Measurements from ENCODE around the gene F10. TPM values are rescaled to one million over a fixed set of nuclear protein-coding genes. Genes with fewer than 3 reads are reported as not detected.

F10 gene
- total RNA-seq, 2 experiments from 2014 or later: not detected

DNA sequence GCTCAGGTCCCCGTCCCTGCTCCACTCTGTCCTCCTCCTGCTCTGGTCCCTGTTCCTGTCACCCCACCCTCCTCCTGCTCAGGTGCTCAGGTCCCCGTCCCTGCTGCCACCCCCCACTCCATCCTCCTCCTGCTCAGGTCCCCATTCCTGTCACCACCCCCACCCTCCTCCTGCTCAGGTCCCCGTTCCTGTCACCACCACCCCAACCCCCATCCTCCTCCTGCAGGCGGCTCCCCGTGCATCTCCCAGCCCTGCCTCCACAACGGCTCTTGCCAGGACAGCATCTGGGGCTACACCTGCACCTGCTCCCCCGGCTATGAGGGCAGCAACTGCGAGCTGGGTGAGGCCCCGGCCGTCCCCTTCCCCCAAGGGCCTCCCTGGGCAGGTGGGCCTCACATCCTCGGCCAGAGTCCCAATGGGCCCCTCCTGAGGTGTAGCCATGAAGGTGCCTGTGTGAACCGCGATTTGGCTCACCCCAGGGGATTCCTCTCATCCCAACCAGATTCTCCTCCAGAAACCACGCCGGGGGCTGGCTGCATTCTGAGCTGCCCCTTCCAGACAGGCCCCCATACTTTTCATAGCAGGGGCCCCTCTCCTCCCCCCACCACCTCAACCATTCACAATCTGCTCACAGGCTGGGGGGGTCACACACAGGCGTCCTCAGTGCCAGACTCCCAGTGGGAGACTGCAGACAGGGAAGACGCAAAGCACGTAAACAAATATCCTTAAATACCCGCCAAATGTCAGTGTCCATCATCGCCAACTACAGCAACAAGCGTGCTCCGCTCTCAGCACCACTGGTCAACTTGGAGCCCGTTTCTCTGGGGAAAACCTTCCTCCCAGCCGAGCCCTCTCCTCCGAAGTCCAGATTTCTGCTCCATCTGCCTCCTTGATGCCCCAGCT lies 40.4 kb downstream of the F10 start:
- no peaks in the 10 kb centered on the region for H3K79me2 ChIP-seq (ENCODE audit: insufficient read depth, low read depth, low read length)
- no peaks in the 10 kb centered on the region for H3K36me3 ChIP-seq (ENCODE audit: insufficient read depth, low read length)
- ChIA-PET CTCF (ENCODE audit: unreplicated experiment) (no interaction called here), POLR2A (no interaction called here)
- H3K4me3 ChIP-seq (ENCODE audit: low read depth, low read length, poor library complexity, severe bottlenecking): no peak overlapping the region
- intact Hi-C loops (cut with micrococcal nuclease; ENCODE audit: unreplicated experiment): no loop called here
- no peaks in the 10 kb centered on the region for H3K4me1 ChIP-seq (ENCODE audit: insufficient read depth, low read length, poor library complexity, severe bottlenecking)
- H3K9me3 ChIP-seq (ENCODE audit: low read length): no peaks in the 10 kb centered on the region
- no peaks in the 10 kb centered on the region for H4K20me1 ChIP-seq (ENCODE audit: insufficient read depth, low read length)
- no peaks in the 10 kb centered on the region for H3K9me2 ChIP-seq (ENCODE audit: insufficient read depth, low read length)
- H3K27ac ChIP-seq (ENCODE audit: low read depth, low read length, poor library complexity, severe bottlenecking): no peak overlapping the region
- BruUV-seq (replicated peaks): no TSS peak
- TF ChIP-seq, protein P1, sequence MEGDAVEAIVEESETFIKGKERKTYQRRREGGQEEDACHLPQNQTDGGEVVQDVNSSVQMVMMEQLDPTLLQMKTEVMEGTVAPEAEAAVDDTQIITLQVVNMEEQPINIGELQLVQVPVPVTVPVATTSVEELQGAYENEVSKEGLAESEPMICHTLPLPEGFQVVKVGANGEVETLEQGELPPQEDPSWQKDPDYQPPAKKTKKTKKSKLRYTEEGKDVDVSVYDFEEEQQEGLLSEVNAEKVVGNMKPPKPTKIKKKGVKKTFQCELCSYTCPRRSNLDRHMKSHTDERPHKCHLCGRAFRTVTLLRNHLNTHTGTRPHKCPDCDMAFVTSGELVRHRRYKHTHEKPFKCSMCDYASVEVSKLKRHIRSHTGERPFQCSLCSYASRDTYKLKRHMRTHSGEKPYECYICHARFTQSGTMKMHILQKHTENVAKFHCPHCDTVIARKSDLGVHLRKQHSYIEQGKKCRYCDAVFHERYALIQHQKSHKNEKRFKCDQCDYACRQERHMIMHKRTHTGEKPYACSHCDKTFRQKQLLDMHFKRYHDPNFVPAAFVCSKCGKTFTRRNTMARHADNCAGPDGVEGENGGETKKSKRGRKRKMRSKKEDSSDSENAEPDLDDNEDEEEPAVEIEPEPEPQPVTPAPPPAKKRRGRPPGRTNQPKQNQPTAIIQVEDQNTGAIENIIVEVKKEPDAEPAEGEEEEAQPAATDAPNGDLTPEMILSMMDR (conservative IDR thresholded peaks at IDR 0.05; ENCODE audit: low read length): no peak
- no peak for TF ChIP-seq EZH2phosphoT487 (IDR thresholded peaks at IDR 0.05; ENCODE audit: borderline replicate concordance, low read depth, low read length)
- H3K4me2 ChIP-seq (ENCODE audit: low read length): no peak overlapping the region
- no peak overlapping the region for H2AFZ ChIP-seq (ENCODE audit: low read length)
- no peak for DNase-seq (ENCODE audit: low spot score)

DNA sequence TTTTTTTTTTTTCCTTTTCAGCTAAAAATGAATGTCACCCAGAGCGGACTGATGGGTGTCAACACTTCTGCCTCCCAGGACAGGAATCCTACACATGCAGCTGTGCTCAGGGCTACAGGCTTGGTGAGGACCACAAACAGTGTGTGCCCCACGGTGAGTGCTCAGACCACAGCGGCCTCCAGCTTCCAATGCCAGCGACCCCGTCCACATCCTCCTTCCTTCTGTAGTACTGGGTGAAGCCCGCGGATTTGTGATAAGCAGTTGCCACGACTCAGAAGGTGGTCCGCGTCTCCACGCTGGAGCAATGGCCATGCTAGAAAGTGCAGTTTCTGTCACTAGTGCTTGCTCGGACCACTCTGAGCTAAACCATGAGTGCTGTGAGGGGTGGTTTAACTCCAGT lies 41.9 kb downstream of the F10 start:
- H3K4me2 ChIP-seq (ENCODE audit: low read length): no peak overlapping the region
- H3K79me2 ChIP-seq (ENCODE audit: insufficient read depth, low read depth, low read length): no peaks in the 10 kb centered on the region
- intact Hi-C loops (cut with micrococcal nuclease; ENCODE audit: unreplicated experiment): no loop called here
- CTCF ChIA-PET (ENCODE audit: unreplicated experiment): no interaction called here
- no peaks in the 10 kb centered on the region for H3K9me2 ChIP-seq (ENCODE audit: insufficient read depth, low read length)
- no TSS peak for BruUV-seq (replicated peaks)
- no peak overlapping the region for H2AFZ ChIP-seq (ENCODE audit: low read length)
- H3K4me1 ChIP-seq (ENCODE audit: insufficient read depth, low read length, poor library complexity, severe bottlenecking): no peaks in the 10 kb centered on the region
- no peaks in the 10 kb centered on the region for H4K20me1 ChIP-seq (ENCODE audit: insufficient read depth, low read length)
- POLR2A ChIA-PET: no interaction called here
- no peak overlapping the region for H3K27ac ChIP-seq (ENCODE audit: low read depth, low read length, poor library complexity, severe bottlenecking)
- H3K36me3 ChIP-seq (ENCODE audit: insufficient read depth, low read length): no peaks in the 10 kb centered on the region
- no peak overlapping the region for H3K4me3 ChIP-seq (ENCODE audit: low read depth, low read length, poor library complexity, severe bottlenecking)
- H3K9me3 ChIP-seq (ENCODE audit: low read length): no peaks in the 10 kb centered on the region
- no peak for TF ChIP-seq EZH2phosphoT487 (IDR thresholded peaks at IDR 0.05; ENCODE audit: borderline replicate concordance, low read depth, low read length)
- TF ChIP-seq, protein P1 (conservative IDR thresholded peaks at IDR 0.05; ENCODE audit: low read length): no peak
- DNase-seq (ENCODE audit: low spot score): no peak

DNA sequence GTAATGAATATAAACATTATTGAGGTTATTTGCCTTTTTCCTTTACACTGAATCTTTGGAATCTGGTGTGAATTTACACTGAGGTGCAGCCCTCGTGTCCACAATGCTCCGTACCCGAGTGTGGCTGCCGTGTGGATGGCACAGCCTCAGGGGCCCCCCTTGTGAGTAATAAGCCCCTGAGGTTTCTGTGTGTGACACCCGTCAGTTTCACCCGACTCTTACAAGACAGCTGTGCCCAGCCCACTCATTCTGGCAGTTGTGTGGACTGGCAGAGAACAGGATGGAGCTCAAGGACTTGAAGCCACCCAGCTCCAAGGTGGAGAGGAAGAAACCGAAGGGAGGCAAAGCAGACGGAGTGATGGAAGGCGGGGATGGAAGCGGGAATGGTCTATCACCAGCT lies 43.7 kb downstream of the F10 start:
- CTCF ChIA-PET (ENCODE audit: unreplicated experiment): no interaction called here
- intact Hi-C loops (cut with micrococcal nuclease; ENCODE audit: unreplicated experiment): no loop called here

More for the DNA sequence above, 43.7 kb downstream of the F10 start:
- DNase-seq (ENCODE audit: low spot score): no peak
- H3K9me3 ChIP-seq (ENCODE audit: low read length): no peaks in the 10 kb centered on the region
- H3K27ac ChIP-seq (ENCODE audit: low read depth, low read length, poor library complexity, severe bottlenecking): no peak overlapping the region
- H4K20me1 ChIP-seq (ENCODE audit: insufficient read depth, low read length): no peaks in the 10 kb centered on the region
- no peak overlapping the region for H3K4me3 ChIP-seq (ENCODE audit: low read depth, low read length, poor library complexity, severe bottlenecking)
- TF ChIP-seq, protein P1 (conservative IDR thresholded peaks at IDR 0.05; ENCODE audit: low read length): no peak
- no peak for TF ChIP-seq EZH2phosphoT487 (IDR thresholded peaks at IDR 0.05; ENCODE audit: borderline replicate concordance, low read depth, low read length)
- H3K4me1 ChIP-seq (ENCODE audit: insufficient read depth, low read length, poor library complexity, severe bottlenecking): no peaks in the 10 kb centered on the region
- no peaks in the 10 kb centered on the region for H3K36me3 ChIP-seq (ENCODE audit: insufficient read depth, low read length)
- H2AFZ ChIP-seq (ENCODE audit: low read length): no peak overlapping the region
- no peaks in the 10 kb centered on the region for H3K79me2 ChIP-seq (ENCODE audit: insufficient read depth, low read depth, low read length)
- H3K9me2 ChIP-seq (ENCODE audit: insufficient read depth, low read length): no peaks in the 10 kb centered on the region
- POLR2A ChIA-PET: no interaction called here
- H3K4me2 ChIP-seq (ENCODE audit: low read length): no peak overlapping the region
- no TSS peak for BruUV-seq (replicated peaks)

Measured in OCI-LY7 (cell line).